GM12873 (cell line): ENCODE data around the gene TYMS.

Experiments
- TF ChIP-seq, protein P1 (sequence below): IDR thresholded peaks from 2 replicates; pipeline ENCODE4 v1.5.1; 2012; ENCODE audit warnings: low read depth, mild to moderate bottlenecking, moderate library complexity, low read length, control low read depth; ENCODE audit not compliant: insufficient read depth; ENCODE audit errors: missing control alignments

The TYMS gene

GRCh38 chr18:706405-706804 is 49.0 kb downstream of the TYMS start:
- TF ChIP-seq, protein P1, sequence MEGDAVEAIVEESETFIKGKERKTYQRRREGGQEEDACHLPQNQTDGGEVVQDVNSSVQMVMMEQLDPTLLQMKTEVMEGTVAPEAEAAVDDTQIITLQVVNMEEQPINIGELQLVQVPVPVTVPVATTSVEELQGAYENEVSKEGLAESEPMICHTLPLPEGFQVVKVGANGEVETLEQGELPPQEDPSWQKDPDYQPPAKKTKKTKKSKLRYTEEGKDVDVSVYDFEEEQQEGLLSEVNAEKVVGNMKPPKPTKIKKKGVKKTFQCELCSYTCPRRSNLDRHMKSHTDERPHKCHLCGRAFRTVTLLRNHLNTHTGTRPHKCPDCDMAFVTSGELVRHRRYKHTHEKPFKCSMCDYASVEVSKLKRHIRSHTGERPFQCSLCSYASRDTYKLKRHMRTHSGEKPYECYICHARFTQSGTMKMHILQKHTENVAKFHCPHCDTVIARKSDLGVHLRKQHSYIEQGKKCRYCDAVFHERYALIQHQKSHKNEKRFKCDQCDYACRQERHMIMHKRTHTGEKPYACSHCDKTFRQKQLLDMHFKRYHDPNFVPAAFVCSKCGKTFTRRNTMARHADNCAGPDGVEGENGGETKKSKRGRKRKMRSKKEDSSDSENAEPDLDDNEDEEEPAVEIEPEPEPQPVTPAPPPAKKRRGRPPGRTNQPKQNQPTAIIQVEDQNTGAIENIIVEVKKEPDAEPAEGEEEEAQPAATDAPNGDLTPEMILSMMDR, result no peak

DNA sequence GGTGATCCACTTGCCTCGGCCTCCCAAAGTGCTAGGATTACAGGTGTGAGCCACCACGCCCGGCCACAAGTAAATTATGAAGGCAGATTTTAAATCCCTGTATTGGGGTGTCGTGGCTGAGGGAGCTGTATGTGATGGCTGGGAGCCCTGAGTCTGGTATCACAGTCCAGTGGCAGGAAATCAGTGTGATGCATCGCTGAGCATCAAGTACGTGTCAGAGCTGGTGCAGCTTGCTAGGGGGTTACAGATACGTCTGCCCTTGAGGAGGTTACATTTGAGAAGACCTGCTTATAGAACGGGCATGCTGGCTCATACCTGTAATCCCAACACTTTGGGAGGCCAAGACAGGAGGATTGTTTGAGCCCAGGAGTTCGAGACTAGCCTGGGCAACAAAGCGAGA is 50.6 kb downstream of the TYMS start:
- TF ChIP-seq, protein P1, result no peak

GRCh38 chr18:709771-710170 is 52.3 kb downstream of the TYMS start:
- TF ChIP-seq, protein P1, result no peak

GRCh38 chr18:710418-711300 is 53.2 kb downstream of the TYMS start:
- TF ChIP-seq, protein P1, result no peak

GRCh38 chr18:711310-711656 is 53.8 kb downstream of the TYMS start:
- TF ChIP-seq, protein P1, result no peak

GRCh38 chr18:711657-712400 is 54.4 kb downstream of the TYMS start:
- TF ChIP-seq, protein P1, result peak; percentile 30

- TF ChIP-seq, protein P1, result peak; percentile 90
These were observed 55.1 kb downstream of the TYMS start, which contains the start of gene ENOSF1 for GRCh38 chr18:712401-713134. Gene ENOSF1 (minus strand): TSS chr18:712630. CDS start chr18:712587, 43 bp downstream.
